NCI-H146 treated with DMSO at 0.1 percent for 48 hours (cell line): Measurements from ENCODE around the gene LOC101059915.
"Not testable (repeated sequence)": the region's sequence is repeated elsewhere in the genome, so short reads cannot be mapped to it uniquely, and the experiment has no call there.

Experiments
- DNase-seq: peaks from one replicate; lab custom pipeline; 2025; ENCODE audit not compliant: unreplicated experiment; lab: John Stamatoyannopoulos, UW

LOC101059915 gene

GRCh38 chrX:71638409-71638808, 28.9 kb upstream of the LOC101059915 start:
- no peak for DNase-seq

GRCh38 chrX:71640002-71640401, 27.3 kb upstream of the LOC101059915 start:
- no peak for DNase-seq

GRCh38 chrX:71644406-71644805, 22.9 kb upstream of the LOC101059915 start:
- DNase-seq, result not testable (repeated sequence)

- DNase-seq, result no peak
These were observed 16.9 kb upstream of the LOC101059915 start for GRCh38 chrX:71650333-71650969.

GRCh38 chrX:71652405-71652804, 14.9 kb upstream of the LOC101059915 start:
- DNase-seq, result no peak

GRCh38 chrX:71653344-71653743, 14.0 kb upstream of the LOC101059915 start:
- no peak for DNase-seq

- DNase-seq, result no peak
These were observed 10.1 kb upstream of the LOC101059915 start for GRCh38 chrX:71657267-71657666.

GRCh38 chrX:71659342-71659741, 8.0 kb upstream of the LOC101059915 start:
- no peak for DNase-seq

GRCh38 chrX:71659959-71660358, 7.4 kb upstream of the LOC101059915 start:
- no peak for DNase-seq

- no peak for DNase-seq
These were observed 6.6 kb upstream of the LOC101059915 start for GRCh38 chrX:71660562-71661416.

- DNase-seq, result no peak
These were observed 5.4 kb upstream of the LOC101059915 start for GRCh38 chrX:71661919-71662318.

- DNase-seq, result not testable (repeated sequence)
These were observed 4.7 kb upstream of the LOC101059915 start for GRCh38 chrX:71662654-71663053.

GRCh38 chrX:71663238-71663637, 4.1 kb upstream of the LOC101059915 start:
- not testable (repeated sequence) for DNase-seq

- not testable (repeated sequence) for DNase-seq
These were observed 3.1 kb upstream of the LOC101059915 start for GRCh38 chrX:71664202-71664601.

- no peak for DNase-seq
These were observed 2.4 kb upstream of the LOC101059915 start for GRCh38 chrX:71664889-71665491.

- DNase-seq, result no peak
These were observed 1.6 kb upstream of the LOC101059915 start for GRCh38 chrX:71665747-71666146.

GRCh38 chrX:71666240-71667223, 814 bp upstream of the LOC101059915 start:
- DNase-seq, result no peak

- no peak for DNase-seq
These were observed 876 bp downstream of the LOC101059915 start for GRCh38 chrX:71668248-71668595.

- no peak for DNase-seq
These were observed 2.1 kb downstream of the LOC101059915 start for GRCh38 chrX:71669492-71669891.

- not testable (repeated sequence) for DNase-seq
These were observed 2.6 kb downstream of the LOC101059915 start for GRCh38 chrX:71669947-71670346.
